LNCAP (cell line): ENCODE results near the gene SGSM1.

Experiments
- CTCF ChIP-seq: fragments of 450-650 bp; IDR thresholded peaks from 2 replicates; pipeline ENCODE4 v1.5.1; 2017; ENCODE audit warnings: mild to moderate bottlenecking

The SGSM1 gene

GRCh38 chr22:24952837-24953383 is 146.9 kb downstream of the SGSM1 start:
- TF ChIP-seq CTCF = no peak

GRCh38 chr22:24953384-24954113 is 147.5 kb downstream of the SGSM1 start:
- TF ChIP-seq CTCF = no peak

- no peak for TF ChIP-seq CTCF
Measured at GRCh38 chr22:24954114-24954463, 148.1 kb downstream of the SGSM1 start.

- TF ChIP-seq CTCF = no peak
Measured at GRCh38 chr22:24954856-24955255, 148.8 kb downstream of the SGSM1 start.

- TF ChIP-seq CTCF = no peak
Measured at GRCh38 chr22:24957043-24957442, 151.0 kb downstream of the SGSM1 start.

- no peak for TF ChIP-seq CTCF
Measured at GRCh38 chr22:24961217-24961844, 155.3 kb downstream of the SGSM1 start.

GRCh38 chr22:24962094-24962493 is 156.1 kb downstream of the SGSM1 start:
- TF ChIP-seq CTCF = no peak
